KG1 (cell line): ENCODE data around the gene PEX11G.

Source experiments
- DNase-seq: peaks from one replicate; lab custom pipeline; 2025; lab: John Stamatoyannopoulos, UW

PEX11G gene

DNA sequence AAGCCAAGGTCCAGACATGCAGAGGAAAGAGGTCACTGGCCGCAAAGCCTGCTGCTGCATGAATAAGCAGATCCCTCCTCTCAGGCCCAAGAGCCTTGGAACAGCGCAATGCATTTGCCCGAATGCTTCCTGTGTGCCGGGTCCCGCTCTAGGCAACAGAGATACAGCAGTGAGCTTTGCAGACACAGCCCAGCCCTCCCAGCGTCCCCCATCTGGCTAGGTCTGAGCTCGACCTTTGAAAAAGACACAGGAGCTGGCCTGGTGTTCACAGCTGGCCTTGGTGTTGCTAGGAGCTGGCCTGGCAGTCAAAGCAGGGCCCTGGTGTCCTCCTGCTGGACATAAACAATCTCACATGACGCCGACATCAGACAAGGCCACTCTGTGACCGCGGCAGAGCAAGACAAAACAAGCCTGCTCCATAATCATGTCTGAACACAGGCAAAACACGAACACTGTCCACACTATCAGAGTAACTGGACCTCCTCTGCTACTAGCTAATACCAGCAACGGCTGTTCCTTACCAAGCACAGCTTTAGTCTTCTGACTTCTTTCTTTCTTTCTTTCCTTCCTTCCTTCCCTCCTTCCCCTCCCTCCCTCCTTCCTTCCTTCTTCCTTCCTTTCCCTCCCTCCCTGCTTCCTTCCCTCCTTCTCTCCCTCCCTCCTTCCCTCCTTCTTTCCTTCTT lies 5.7 kb upstream of the PEX11G start:
- DNase-seq: no peak

DNA sequence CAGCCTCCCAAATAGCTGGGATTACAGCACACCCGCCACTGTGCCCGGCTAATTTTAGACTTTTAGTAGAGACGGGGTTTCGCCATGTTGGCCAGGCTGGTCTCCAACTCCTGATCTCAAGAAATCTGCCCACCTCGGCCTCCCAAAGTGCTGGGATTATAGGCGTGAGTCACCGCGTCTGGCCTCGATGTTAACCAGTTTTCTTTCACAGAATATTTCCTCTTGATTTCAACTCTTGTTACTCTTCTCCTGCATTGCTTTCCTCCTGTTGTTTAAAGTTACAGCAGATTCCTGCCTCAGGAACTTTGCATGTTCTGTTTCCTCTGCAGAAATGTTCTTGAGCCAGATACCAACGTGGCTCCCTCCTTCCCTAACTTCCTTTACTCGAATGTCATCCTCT lies 3.7 kb upstream of the PEX11G start:
- DNase-seq: no peak

DNA sequence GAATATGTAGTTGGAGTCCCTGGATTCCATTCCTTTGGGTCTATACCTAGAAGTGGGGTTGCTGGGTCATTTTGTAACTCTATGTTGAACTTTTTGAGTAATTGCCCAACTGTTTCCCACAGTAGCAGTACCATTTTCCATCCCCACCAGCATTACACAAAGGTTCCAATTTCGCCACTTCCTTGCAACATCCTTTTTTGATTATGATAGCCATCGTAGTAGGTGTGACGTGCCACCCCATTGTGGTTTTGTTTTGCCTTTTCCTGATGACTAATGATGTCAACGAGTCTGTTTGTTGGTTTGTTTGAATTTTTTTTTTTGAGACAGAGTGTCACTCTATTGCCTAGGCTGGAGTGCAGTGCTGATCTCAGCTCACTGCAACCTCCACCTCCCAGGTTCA lies 3.3 kb upstream of the PEX11G start:
- DNase-seq: no peak

DNA sequence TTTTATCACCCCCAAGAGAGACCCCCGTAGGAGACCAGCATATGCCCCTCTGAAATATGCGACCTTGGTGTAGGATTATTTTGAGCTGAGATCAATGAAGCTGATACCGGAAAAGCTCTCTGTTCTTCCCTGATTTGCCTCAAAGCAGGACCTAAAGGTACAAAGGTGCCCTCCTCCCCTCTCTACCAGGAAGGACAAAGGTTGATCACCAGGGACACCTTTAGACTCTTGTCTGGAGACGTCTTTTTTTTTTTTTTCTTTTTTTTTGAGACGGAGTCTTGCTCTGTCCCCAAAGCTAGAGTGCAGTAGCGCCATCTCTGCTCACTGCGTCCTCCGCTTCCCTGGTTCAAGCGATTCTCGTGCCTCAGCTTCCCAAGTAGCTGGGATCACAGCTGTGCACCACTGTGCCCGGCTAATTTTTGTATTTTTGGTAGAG lies 792 bp upstream of the PEX11G start:
- no peak for DNase-seq

DNA sequence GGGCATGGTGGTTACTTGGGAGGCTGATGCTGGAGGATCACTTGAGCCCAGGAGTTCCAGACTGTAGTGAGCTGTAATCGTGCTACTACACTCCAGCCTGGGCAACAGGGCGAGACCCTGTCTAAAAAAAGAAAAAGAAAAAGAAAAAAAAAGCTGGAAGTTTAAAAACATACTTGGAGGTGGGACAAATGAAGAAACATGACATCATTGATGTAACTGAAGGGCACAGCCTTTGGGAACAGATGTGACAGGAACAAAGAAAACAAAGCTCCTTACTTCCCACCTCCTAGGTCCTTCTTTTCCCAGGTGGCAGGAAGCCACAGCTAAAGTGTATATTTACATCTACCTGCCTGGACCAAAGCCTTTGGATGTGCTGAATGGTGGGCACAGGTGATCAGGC lies 1.9 kb downstream of the PEX11G start:
- DNase-seq: no peak

DNA sequence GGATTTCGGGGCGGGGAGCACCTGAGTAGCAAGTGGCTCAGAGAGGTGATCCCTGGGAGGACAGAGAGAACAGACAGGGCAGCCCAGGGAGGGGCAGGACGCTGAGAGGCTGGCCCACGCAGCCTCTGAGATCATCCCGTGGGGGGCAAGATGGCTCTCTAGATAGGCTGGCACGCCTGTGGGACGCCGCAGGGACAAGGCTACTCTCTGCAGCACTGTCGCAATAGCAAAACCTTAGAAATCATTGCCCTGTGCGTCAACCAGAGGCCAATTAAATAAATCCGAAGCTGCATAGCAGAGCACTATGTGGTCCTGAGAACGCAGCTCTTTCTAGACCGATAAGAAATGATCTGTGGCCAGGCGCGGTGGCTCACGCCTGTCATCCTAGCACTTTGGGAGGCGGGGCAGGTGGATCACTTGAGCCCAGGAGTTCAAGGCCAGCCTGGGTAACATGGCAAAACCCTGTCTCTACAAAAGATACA lies 5.1 kb downstream of the PEX11G start:
- no peak for DNase-seq

DNA sequence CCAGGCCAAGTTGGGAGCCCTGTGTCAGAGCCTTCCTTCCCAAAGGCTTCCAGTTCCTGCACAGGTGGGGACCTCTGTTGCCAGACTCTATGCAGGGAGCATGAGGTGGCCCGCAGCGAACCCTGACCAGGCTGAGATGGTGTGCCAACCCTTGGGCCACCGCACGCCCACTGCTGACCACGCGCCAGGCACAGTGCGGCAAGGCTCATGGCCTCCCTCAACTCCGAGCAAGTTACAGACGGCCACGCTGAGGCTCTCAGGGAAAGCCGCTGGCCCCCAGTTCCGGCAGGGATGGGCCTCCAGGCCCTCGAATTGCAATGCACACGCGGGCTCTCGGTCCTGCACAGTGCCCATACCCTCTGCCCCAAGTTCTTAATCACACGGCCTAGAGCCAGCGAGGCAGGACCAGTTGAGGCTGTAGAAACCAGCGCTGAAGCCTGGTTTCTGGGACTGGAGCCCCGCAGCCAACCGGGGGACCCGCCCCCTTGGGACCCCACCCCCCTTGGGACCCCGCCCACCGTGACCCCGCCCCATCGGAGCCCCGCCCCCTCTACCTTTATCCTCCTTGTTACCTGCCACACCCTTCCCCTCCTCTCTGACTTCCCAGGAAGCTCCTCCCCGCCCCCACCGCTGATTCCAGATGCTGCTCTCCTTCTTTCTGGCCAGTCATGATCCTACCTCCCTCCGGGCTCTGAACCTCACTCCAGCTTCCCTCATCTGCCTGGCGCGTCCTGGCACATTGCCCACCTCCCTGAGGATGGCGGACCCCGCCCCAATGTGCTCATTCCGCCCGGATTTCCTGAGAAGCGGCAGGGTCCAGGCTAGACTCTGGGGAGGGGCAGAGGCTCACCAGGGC lies 6.0 kb downstream of the PEX11G start:
- no peak for DNase-seq

DNA sequence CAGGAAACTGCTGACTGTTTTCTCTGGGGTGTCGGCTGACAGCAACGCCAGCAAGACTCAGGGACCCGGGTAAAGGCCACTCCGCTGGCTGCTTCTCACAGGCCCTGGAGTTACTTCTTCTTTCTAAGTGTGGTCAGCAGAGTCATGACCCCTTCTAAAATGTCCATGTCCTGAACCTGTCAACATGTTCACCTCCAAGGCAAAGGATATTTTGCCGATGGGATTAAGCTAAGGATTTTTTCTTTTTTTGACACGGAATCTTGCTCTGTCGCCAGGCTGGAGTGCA lies 7.9 kb downstream of the PEX11G start:
- no peak for DNase-seq

DNA sequence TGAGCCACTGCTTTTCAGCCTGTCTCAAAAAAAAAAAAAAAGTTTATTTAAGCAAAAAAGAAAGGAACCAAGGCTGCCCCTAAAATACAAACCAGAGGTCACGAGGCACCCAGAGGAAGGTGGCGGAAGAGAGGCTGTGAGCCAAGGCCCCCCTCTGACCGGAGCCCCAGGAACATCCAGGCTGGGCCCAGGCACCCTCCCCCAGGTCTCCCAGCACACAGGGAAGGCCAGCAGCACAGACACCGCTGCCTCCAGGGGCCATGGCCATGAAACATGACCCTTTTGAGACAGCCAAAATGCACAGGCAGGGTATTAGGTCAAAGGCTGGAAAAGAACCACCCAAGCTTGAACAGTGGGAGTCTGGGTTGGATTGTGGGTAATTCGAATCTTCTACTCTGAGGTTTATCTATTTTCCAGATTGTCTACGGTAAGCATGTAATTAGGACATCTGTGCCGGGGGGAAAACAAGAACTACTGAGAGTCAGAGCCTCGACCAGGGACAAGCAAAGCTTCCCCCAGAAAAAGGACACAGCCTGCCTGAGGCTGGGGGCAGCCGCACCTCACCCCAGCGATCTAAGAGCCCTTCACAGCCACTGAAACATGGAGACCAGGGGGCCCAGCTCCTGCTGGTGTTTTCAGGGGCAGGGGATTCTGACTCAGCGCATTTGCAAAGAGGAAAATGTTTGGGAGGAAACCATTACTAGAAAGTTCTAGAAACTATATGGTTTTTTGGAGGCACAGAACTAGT lies 8.4 kb downstream of the PEX11G start:
- no peak for DNase-seq

DNA sequence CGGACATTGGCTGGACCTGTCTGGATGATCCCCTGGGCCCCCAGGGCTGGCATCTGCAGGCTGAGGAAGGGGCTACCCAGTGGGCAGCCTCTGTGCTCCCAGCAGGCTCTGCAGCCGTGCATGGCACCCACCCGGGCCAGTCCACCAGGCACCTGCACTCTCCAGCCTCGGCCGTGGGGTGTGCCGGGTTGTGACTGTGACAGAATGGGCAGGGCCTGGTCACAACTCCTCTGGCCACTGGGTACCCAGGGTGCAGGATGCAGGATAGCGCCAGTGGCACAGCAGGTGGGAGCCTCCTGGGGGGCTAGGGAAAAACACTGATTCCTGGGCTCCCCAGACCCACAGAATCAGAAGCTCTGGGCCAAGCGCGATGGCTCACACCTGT lies 10.0 kb downstream of the PEX11G start:
- no peak for DNase-seq

DNA sequence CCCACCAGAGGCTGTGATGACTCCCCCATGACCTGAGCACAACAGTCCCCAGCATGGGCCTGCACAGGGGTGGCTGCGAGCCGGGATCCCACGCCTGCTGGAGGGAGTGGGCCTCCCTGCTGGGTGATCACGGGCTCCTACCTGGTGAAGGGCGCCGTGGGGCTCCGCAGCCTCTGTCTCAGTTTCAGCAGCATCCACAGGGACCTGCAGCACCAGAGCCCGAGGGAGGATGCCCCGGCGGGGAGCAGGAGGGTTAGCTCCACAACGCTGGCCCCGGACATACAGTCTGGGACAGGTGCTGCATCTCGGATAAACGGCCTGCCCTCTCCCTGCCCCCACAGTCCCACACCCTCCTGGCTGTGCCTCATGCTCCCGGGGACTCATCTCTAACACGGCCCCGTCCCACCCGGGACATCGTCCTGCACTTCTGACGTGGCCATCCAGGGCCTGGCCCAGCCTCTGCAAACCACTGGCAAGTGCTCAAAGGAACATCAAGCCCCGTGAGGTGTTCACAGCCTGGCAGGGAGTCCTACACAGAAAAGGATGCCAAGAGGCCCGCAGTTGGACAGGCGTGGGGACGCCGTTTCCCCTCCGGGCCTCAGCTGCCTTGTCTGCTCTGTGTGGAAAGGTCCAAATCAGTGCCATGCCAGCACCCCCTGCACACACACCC lies 10.5 kb downstream of the PEX11G start:
- DNase-seq: no peak

DNA sequence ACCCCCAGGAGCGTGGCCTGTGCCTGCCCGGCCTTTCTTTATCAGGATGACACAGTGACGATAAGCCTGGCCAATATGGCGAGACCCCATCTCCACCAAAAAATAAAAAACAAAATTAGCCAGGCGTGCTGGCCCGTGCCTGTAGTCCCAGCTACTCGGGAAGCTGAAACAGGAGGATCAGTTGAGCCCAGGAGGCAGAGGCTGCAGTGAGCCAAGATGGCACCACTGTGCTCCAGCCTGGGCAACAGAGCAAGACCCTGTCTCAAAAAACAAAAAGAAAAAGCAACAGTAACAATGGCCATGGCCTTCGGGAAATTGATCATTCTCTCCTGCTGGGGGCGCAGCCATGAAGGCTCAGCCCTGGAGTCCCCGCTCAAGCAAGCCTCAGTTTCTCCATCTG lies 11.1 kb downstream of the PEX11G start:
- no peak for DNase-seq

DNA sequence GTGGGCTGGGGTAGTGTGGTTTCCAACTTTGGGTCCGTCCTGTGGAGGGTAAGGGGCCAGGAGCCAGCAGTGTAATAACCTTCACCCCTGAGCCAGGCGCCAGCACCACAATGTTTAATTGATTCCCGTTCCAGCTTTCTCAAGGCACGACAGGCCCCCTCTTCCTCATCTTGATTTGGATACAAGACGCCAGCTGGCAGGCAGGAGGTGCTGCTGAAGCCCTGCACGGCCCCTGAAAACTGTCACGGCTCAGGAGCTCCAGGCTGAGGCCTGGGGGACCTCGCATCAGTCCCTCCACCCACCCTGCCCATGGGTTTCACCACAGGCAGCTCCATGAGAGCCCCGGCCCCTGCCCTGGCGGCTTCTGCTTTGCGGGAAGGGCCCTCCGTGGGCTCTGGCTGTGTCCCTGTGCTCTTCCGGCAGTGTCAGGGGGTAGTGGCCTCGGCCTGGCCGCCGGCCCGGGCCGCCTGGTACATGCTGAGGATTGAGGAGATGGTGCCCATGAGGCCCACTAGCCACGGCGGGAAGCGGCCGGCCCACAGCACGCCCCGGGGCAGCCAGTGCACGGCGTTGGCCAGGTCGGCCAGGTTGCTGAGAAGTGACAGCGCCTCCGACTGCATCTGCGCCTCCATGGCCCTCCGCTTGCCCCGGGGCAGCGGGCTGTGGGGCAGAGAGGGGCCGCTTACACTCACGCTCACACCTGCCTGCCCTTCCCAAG lies 11.9 kb downstream of the PEX11G start:
- DNase-seq: no peak

DNA sequence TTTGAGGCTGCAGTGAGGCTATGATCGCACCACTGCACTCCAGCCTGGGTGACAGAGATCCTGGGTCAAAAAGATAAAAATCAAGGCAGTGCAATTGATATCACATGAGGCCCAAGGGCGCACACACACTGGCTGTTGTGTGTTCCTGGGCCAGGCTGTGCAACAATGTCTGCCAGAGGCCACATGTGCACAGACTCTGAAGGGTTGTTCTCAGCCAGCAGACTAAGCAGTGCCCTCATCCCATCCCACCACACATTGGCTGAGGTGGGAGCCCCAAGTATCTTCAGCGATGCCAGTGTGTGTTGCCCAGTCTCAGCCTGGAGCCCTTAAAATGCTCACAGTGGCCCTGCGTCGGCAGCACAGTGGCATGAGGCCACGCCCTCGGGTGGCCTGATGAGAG lies 12.6 kb downstream of the PEX11G start:
- no peak for DNase-seq

DNA sequence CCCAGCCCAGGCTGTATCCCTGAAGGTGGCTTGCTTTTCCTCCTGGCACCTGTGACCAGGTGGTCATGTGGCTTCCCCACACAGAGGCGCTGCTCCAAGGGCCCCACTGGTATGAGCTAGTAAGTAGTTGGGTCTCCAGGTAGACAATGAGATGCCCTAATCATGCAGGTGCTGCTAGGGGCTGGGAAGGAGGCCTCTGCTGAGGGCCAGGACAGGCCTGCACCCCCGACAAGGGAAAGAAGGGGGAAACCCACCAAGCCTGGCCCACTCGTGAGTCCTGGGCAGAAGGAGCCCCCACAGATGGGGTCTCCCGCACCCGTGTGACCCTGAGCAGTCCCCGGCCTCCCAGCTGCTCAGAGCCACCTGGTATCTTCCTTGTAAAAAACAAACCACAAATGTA lies 13.2 kb downstream of the PEX11G start:
- no peak for DNase-seq

DNA sequence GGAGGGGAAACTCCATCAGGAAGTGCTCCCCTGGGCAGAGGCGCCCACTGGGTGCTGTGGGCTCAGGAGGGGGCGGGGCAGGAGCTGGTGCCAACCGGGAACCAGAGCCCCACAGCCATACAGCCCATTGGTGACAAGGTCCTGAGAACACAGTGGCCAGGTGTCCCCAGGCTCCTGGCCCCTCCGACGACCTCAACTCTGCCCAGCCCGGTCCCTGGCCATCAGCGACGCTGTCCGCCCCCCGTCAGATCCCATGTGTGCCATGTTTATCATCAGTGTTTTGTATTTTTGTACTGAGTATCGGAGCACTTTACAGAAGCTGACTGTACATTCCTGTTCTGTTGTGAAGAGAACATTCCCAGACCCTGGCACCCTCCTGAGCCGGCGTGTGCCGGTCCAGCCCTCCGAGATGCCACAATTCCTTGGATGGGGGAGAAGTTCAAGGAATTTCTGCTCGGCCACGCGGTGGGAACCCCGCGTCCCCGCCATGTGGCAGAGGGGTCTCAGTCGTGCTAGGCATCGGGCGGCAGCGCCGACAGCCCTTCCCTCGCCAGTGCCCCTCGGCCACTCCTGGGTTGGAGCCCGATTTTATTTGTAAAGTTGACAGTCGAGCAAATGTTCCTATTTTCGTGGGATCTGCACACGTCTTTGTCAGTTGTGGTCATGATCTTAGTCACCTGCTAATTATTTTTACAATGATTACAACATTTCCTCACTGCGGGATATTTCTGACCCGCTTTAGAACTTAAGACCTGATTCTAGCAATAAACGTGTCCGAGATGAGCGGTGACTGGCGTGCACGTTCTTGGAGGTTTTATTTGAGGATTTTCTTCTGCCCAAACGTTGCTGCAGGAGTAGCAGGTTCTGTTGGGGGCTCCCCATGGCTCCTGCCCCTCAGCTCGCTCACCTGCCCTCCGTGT lies 16.9 kb downstream of the PEX11G start:
- no peak for DNase-seq

DNA sequence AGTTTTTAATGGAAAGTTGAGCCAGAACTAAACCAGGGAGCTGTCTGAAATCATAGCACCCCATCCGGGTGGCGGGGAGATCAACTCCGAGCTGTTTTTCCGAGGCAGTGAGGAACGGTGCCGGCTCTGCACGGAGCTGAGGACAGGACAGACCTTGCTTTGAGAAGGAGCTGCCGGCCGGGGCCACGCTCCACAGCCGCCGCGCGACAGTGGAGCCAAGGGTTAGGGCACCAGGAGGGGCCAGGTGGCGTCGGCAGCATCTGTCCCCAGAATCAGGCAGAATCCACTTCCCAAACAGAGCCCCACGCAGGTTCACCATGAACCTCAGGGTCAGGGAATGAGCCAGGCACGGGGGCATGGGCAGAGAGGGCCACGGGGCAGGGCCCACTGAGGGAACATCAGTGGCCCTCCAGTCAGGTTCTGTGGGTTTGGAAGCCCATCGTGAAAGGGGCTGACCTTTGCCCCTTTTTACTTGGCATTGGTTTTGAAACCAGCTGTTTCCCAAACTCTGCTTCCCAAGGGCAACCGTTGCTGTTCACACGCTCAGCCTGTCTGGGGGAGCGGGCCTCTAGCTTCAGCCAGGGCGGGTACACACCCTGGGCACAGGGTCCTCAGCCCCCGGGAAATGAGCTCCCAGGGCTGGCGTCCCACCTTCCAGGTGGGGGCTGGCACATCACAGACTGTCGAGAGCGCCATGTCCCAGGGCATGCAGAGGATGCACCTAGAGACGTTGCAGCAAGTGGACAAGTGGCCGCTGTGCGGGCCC lies 18.1 kb downstream of the PEX11G start:
- no peak for DNase-seq

DNA sequence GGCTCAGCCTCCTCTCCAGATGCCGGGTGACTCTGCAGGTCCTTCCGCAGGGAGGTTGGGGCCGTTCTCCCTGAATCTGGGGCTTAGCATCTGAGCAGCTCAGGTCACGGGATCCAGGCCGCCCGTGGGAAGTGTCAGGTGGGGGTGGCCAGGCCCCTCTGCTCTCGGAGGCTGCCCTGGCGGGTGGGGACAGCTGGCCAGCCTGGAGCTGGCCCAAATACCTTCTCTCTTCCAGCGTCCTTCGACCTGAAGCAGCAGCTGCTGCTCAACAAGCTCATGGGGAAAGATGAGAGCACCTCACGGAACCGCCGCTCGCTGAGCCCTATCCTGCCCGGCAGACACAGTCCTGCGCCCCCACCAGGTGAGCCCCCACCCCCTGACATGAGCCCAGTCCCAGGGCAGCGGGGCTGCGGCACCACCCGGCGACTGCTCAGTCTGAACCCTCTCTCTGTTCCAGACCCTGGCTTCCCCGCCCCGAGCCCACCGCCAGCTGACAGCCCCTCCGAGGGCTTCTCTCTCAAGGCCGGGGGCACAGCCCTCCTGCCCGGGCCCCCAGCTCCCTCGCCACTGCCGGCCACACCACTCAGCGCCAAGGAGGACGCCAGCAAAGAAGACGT lies 19.1 kb downstream of the PEX11G start:
- no peak for DNase-seq

DNA sequence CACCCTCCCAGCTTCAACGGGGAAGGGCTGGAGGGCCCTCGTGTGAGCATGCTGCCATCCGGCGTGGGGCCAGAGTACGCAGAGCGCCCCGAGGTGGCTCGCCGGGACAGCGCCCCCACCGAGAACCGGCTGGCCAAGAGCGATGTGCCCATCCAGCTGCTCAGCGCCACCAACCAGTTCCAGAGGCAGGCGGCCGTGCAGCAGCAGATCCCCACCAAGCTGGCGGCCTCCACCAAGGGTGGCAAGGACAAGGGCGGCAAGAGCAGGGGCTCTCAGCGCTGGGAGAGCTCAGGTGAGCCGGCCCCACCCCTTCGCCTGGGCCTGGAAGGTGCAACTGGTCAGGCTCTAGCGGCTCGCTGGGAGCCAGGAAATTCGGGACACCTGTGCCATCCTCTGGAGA lies 20.0 kb downstream of the PEX11G start:
- no peak for DNase-seq
